K562 (cell line): Measurements from ENCODE around the gene GRIA1. TPM values are rescaled to one million over a fixed set of nuclear protein-coding genes. Genes with fewer than 3 reads are reported as not detected.

Source experiments
- ATAC-seq: fragments of 200-7000 bp; cut with Tn5 transposase; 3 replicates; pipeline ENCODE4 v1.9.1; 2020; ENCODE audit warnings: moderate library complexity
- BruUV-seq: library from RNA; stranded (reverse); fragments of 400-500 nt; replicated peaks from 2 replicates; lab custom pipeline; 2021; lab: Mats Ljungman, UMichigan
- CTCF ChIA-PET: fragments of 300-600 bp; formaldehyde crosslinking; extraction: SDS; loops from one replicate; lab custom pipeline; 2021; ENCODE audit warnings: low intra/inter-chr PET ratio; lab: Yijun Ruan, JAX
- POLR2A ChIA-PET: fragments of 300-600, 350-650 bp; sonication (Branson Sonifier 250); formaldehyde crosslinking; extraction: SDS; loops from one replicate; lab custom pipeline; 2021; ENCODE audit warnings: antibody characterized with exemption, inconsistent platforms; lab: Yijun Ruan, JAX
- DNase-seq, 4 experiments: peaks; one replicate each; pipeline versions ENCODE4 v3.0.0 to v3.0.0-alpha.2; 2011 to 2018; ENCODE audit warnings: low spot score in 3 of 4, mixed read lengths in 3 of 4; ENCODE audit errors: extremely low read depth in 1 of 4
- FAIRE-seq: peaks from 2 replicates; lab custom pipeline; 2011; peaks lifted over from hg19 to GRCh38; lab: Jason Lieb, UNC
- H2AFZ ChIP-seq: 2 replicates; pipeline ENCODE4 v1.6.0; 2011; ENCODE audit warnings: low read depth, low read length, control low read depth, inconsistent platforms
- H3K27ac ChIP-seq: fragments of 200-600 bp; 3 replicates; pipeline ENCODE4 v1.8.0; 2011; ENCODE audit warnings: low read depth, mild to moderate bottlenecking, control low read depth, inconsistent platforms, low read length, moderate library complexity, mixed read lengths; ENCODE audit errors: extremely low read depth
- H3K27me3 ChIP-seq, 2 experiments: fragments of 300-600 bp in 1 of 2; 2 replicates in 1 of 2; 3 replicates in 1 of 2; pipeline versions ENCODE4 v1.6.0 to v1.8.0; 2011; ENCODE audit warnings: inconsistent platforms in 2 of 2, low read length in 2 of 2, mild to moderate bottlenecking in 1 of 2, mixed read lengths in 1 of 2, moderate library complexity in 1 of 2; ENCODE audit not compliant: control insufficient read depth in 2 of 2, insufficient read depth in 2 of 2
- H3K36me3 ChIP-seq: fragments of 300-600 bp; 3 replicates; pipeline ENCODE4 v1.8.0; 2011; ENCODE audit warnings: mild to moderate bottlenecking, low read length, inconsistent platforms; ENCODE audit not compliant: control insufficient read depth, insufficient read depth
- H3K4me1 ChIP-seq, 2 experiments: fragments of 200-600 bp in 1 of 2; replicated peaks in 1 of 2; 2 replicates in 1 of 2; 3 replicates in 1 of 2; pipeline versions ENCODE4 v1.5.1 to v1.8.0; 2011; ENCODE audit warnings: inconsistent platforms in 2 of 2, low read length in 2 of 2, mild to moderate bottlenecking in 1 of 2, mixed read lengths in 1 of 2, moderate library complexity in 1 of 2; ENCODE audit not compliant: control insufficient read depth in 2 of 2, insufficient read depth in 2 of 2
- H3K4me2 ChIP-seq: 2 replicates; pipeline ENCODE4 v1.6.1; 2011; ENCODE audit warnings: low read length, control low read depth, inconsistent platforms, mixed read lengths; ENCODE audit not compliant: insufficient read depth
- H3K4me3 ChIP-seq: fragments of 200-600 bp; sonication (generic), shearing (Covaris generic); 2 replicates; pipeline ENCODE4 v1.5.1; 2016; ENCODE audit warnings: control low read depth, inconsistent platforms
- H3K79me2 ChIP-seq: fragments of 200-600 bp; 3 replicates; pipeline ENCODE4 v1.8.0; 2011; ENCODE audit warnings: low read length, inconsistent platforms; ENCODE audit not compliant: control insufficient read depth, insufficient read depth
- H3K9ac ChIP-seq, 2 experiments: 2 replicates each; pipeline versions ENCODE4 v1.6.0 to v1.6.1; 2011; ENCODE audit warnings: low read depth in 2 of 2, low read length in 2 of 2, control low read depth in 1 of 2, inconsistent platforms in 1 of 2, mild to moderate bottlenecking in 1 of 2, mixed read lengths in 1 of 2; ENCODE audit not compliant: insufficient read depth in 1 of 2
- H3K9me1 ChIP-seq: one replicate; pipeline ENCODE4 v1.6.0; 2011; ENCODE audit warnings: inconsistent platforms, mild to moderate bottlenecking, low read length, moderate library complexity; ENCODE audit not compliant: control insufficient read depth, insufficient read depth
- H3K9me3 ChIP-seq: replicated peaks from 2 replicates; pipeline ENCODE4 v1.5.1; 2011; ENCODE audit warnings: low read depth, low read length, inconsistent platforms; ENCODE audit not compliant: control insufficient read depth, insufficient read depth
- H4K20me1 ChIP-seq: replicated peaks from 2 replicates; pipeline ENCODE4 v1.6.1; 2011; ENCODE audit warnings: low read length, inconsistent platforms, mixed read lengths; ENCODE audit not compliant: control insufficient read depth, insufficient read depth
- CSDE1 ChIP-seq, 2 experiments: fragments of 450-650 bp; IDR thresholded peaks; 2 replicates each; pipeline ENCODE4 v1.6.1; 2016; ENCODE audit warnings: mild to moderate bottlenecking in 1 of 2
- HIVEP1 ChIP-seq: fragments of 250-450 bp; sonication (Bioruptor Pico); IDR thresholded peaks from 2 replicates; pipeline ENCODE4 v1.4.0; 2020; ENCODE audit warnings: mild to moderate bottlenecking
- PHF20 ChIP-seq: fragments of 450-650 bp; IDR thresholded peaks from 2 replicates; pipeline ENCODE4 v1.6.1; 2018; ENCODE audit not compliant: partially characterized antibody
- SNRNP70 ChIP-seq: fragments of 200-400 bp; formaldehyde crosslinking; optimal IDR thresholded peaks from 2 replicates; pipeline ENCODE3; 2017; ENCODE audit warnings: low read depth, low read length
- TSC22D4 ChIP-seq: fragments of 450-650 bp; IDR thresholded peaks from 2 replicates; pipeline ENCODE4 v1.6.1; 2016; ENCODE audit warnings: missing genetic modification characterization, missing biosample characterization, control low read depth
- ZNF121 ChIP-seq: sonication (generic); formaldehyde crosslinking; conservative IDR thresholded peaks from 2 replicates; pipeline ENCODE4 v1.8.0; 2022; ENCODE audit warnings: missing genetic modification reagents
- ZNF764 ChIP-seq: fragments of 250-450 bp; sonication (Bioruptor Pico); IDR thresholded peaks from 2 replicates; pipeline ENCODE4 v1.4.0; 2020; ENCODE audit warnings: low read depth, mild to moderate bottlenecking, moderate library complexity
- WGBS: fragments of 100-300 bp; shearing (Covaris generic); methylation state at CpG from one replicate; pipeline ENCODE4 v1.1.6; 2016; ENCODE audit warnings: low coverage, mixed read lengths; ENCODE audit not compliant: insufficient coverage; ENCODE audit errors: missing lambda C conversion rate; 5-methylcytosine and 5-hydroxymethylcytosine counted together
- in situ Hi-C: fragments of 300-500 bp; cut with MboI; formaldehyde crosslinking; loops from 4 replicates; pipeline ENCODE4 v1.15.0; 2018; ENCODE audit warnings: inconsistent platforms, mixed read lengths
- intact Hi-C: fragments of 100-400 bp; cut with micrococcal nuclease; formaldehyde crosslinking; loops from 2 replicates; pipeline ENCODE4 v1.14.2; 2022
- polyA plus RNA-seq, 8 experiments: library from polyadenylated mRNA; depleted of rRNA in 4 of 8; stranded (reverse) in 5 of 8; unstranded in 3 of 8; fragments of >200 nt; fragmentation: Nextera tagmentation in 2 of 8; fragmentation: Illumina TruSeq in 1 of 8; extraction: Ambion mirVana in 2 of 8; extraction: Trizol in 1 of 8; gene quantifications; 2 replicates each; pipeline versions ENCODE4 v1.2.1 to v1.2.3, GENCODE V29; 2011 to 2014; ENCODE audit warnings: inconsistent platforms in 1 of 8, missing spikeins in 1 of 8
- total RNA-seq, 7 experiments: library from RNA; depleted of rRNA in 6 of 7; stranded (reverse); fragments of >200 nt in 6 of 7; fragmentation: Illumina TruSeq in 2 of 7; extraction: Trizol in 2 of 7; gene quantifications; 2 replicates each; pipeline versions ENCODE4 v1.2.1 to v1.2.3, GENCODE V29; 2011 to 2021; ENCODE audit warnings: low replicate concordance in 1 of 7

GRIA1 gene
- total and polyA plus RNA-seq, 9 of the 15 experiments (the other 6 are each of a cell fraction or from before 2014, with no cell fraction given), result not detected

GRCh38 chr5:153447534-153447933, 42.9 kb upstream of the GRIA1 start:
- no peak for ATAC-seq
- H3K4me3 ChIP-seq, result no peak overlapping the region
- intact Hi-C loops, result no loop called here
- H2AFZ ChIP-seq, result no peak overlapping the region
- no peaks in the 10 kb centered on the region for H3K36me3 ChIP-seq
- no TSS peak for BruUV-seq
- TF ChIP-seq SNRNP70 (no peak), TSC22D4 (tag) (no peak)
- TF ChIP-seq, all 486 proteins: peak for 0
- DNase-seq (no peak), FAIRE-seq (no peak)
- no peaks in the 10 kb centered on the region for H3K9me3 ChIP-seq
- WGBS, result 3% methylated on average over 8 of the region's 8 CpGs
- CTCF ChIA-PET, result no interaction called here
- no peaks in the 10 kb centered on the region for H3K9me1 ChIP-seq
- POLR2A ChIA-PET, result no interaction called here
- H3K79me2 ChIP-seq, result no peaks in the 10 kb centered on the region
- H3K9ac ChIP-seq, result no peak overlapping the region
- no peak overlapping the region for H3K27ac ChIP-seq
- H3K4me1 ChIP-seq, result no peaks in the 10 kb centered on the region
- H4K20me1 ChIP-seq, result no peaks in the 10 kb centered on the region
- H3K27me3 ChIP-seq, result no peaks in the 10 kb centered on the region
- in situ Hi-C loops, result no loop called here
- no peak overlapping the region for H3K4me2 ChIP-seq

- TF ChIP-seq ZNF764 (CRISPR knock-in tag), result no peak
- TF ChIP-seq PHF20, result no peak
- TF ChIP-seq HIVEP1 (CRISPR knock-in tag), result no peak
- TF ChIP-seq CSDE1 (IDR thresholded peaks at IDR 0.05), result no peak
- TF ChIP-seq ZNF121 (CRISPR knock-in tag), result no peak
- WGBS, result 0% methylated on average over 2 of the region's 2 CpGs
- Histone ChIP-seq H3K27ac (no peak overlapping the region), H4K20me1 (no peaks in the 10 kb centered on the region), H3K36me3 (no peaks in the 10 kb centered on the region), H3K27me3 (no peaks in the 10 kb centered on the region), H3K79me2 (no peaks in the 10 kb centered on the region), H3K4me1 (no peaks in the 10 kb centered on the region), H3K9me1 (no peaks in the 10 kb centered on the region), H3K4me2 (no peak overlapping the region), H2AFZ (no peak overlapping the region), H3K4me3 (no peak overlapping the region), H3K9ac (no peak overlapping the region), H3K9me3 (no peaks in the 10 kb centered on the region)
- ChIA-PET POLR2A (no interaction called here), CTCF (no interaction called here)
- no peak for DNase-seq
- in situ Hi-C loops (no loop called here), intact Hi-C loops (no loop called here)
- FAIRE-seq, result no peak
- no TSS peak for BruUV-seq
- ATAC-seq, result no peak
Measured at GRCh38 chr5:153456354-153456753, 34.1 kb upstream of the GRIA1 start.
